HEK293 (cell line): ENCODE data around the gene MRPL20.

Source experiments
- CTCF ChIA-PET: fragments of 350-600 bp; formaldehyde crosslinking; extraction: SDS; loops from one replicate; lab custom pipeline; 2021; ENCODE audit warnings: antibody characterized with exemption; lab: Yijun Ruan, JAX
- POLR2A ChIA-PET: fragments of 300-600 bp; formaldehyde crosslinking; extraction: SDS; loops from one replicate; lab custom pipeline; 2020; ENCODE audit warnings: antibody characterized with exemption, inconsistent platforms; lab: Yijun Ruan, JAX
- H3K27ac ChIP-seq: fragments of 200-500 bp; sonication (Bioruptor generic); 2 replicates; pipeline ENCODE4 v1.5.1; 2014; ENCODE audit warnings: low read depth, low read length, control low read depth, inconsistent platforms; ENCODE audit errors: extremely low read depth
- H3K36me3 ChIP-seq, 2 experiments: fragments of 200-500 bp in 1 of 2; sonication (Bioruptor generic) in 1 of 2; 1 replicate in 1 of 2; 2 replicates in 1 of 2; pipeline ENCODE4 v1.5.1; 2014 to 2017; ENCODE audit warnings: inconsistent platforms in 2 of 2, low read length in 2 of 2; ENCODE audit not compliant: control insufficient read depth in 2 of 2, insufficient read depth in 1 of 2
- H3K4me1 ChIP-seq: fragments of 200-500 bp; sonication (Bioruptor generic); 2 replicates; pipeline ENCODE4 v1.5.1; 2014; ENCODE audit warnings: mild to moderate bottlenecking, low read length, inconsistent platforms; ENCODE audit not compliant: control insufficient read depth, insufficient read depth
- H3K4me3 ChIP-seq: 2 replicates; pipeline ENCODE4 v1.5.1; 2011; ENCODE audit warnings: low read depth, mild to moderate bottlenecking, control low read depth, low read length, moderate library complexity
- H3K9me3 ChIP-seq: fragments of 200-500 bp; sonication (Bioruptor generic); 2 replicates; pipeline ENCODE4 v1.5.1; 2014; ENCODE audit warnings: low read depth, low read length, inconsistent platforms; ENCODE audit not compliant: control insufficient read depth, insufficient read depth
- KLF16 ChIP-seq: fragments of 450-650 bp; formaldehyde crosslinking; IDR thresholded peaks from 2 replicates; pipeline ENCODE4 v1.5.1; 2017; ENCODE audit warnings: missing biosample characterization, missing genetic modification characterization
- SETDB1 ChIP-seq: IDR thresholded peaks from one replicate; pipeline ENCODE4 v1.6.1; 2017; ENCODE audit warnings: mild to moderate bottlenecking, low read length, moderate library complexity, mixed read lengths; ENCODE audit not compliant: insufficient read length
- SP2 ChIP-seq: fragments of 450-650 bp; formaldehyde crosslinking; IDR thresholded peaks from 2 replicates; pipeline ENCODE4 v1.5.1; 2016; ENCODE audit warnings: missing biosample characterization, missing genetic modification characterization
- TRIM28 ChIP-seq: IDR thresholded peaks from 2 replicates; pipeline ENCODE4 v1.6.1; 2011; ENCODE audit warnings: low read length, control low read depth, borderline replicate concordance
- ZBTB1 ChIP-seq: fragments of 450-650 bp; formaldehyde crosslinking; IDR thresholded peaks from 2 replicates; pipeline ENCODE4 v1.5.1; 2016; ENCODE audit warnings: missing biosample characterization, missing genetic modification characterization
- ZBTB17 ChIP-seq: fragments of 450-650 bp; formaldehyde crosslinking; IDR thresholded peaks from 2 replicates; pipeline ENCODE4 v1.5.1; 2016; ENCODE audit warnings: missing biosample characterization, missing genetic modification characterization
- ZNF132 ChIP-seq: fragments of 450-650 bp; formaldehyde crosslinking; IDR thresholded peaks from 2 replicates; pipeline ENCODE4 v1.5.1; 2017; ENCODE audit warnings: missing biosample characterization, missing genetic modification characterization, borderline replicate concordance
- ZNF2 ChIP-seq: fragments of 450-650 bp; formaldehyde crosslinking; IDR thresholded peaks from 2 replicates; pipeline ENCODE4 v1.5.1; 2016; ENCODE audit warnings: missing biosample characterization, missing genetic modification characterization
- ZNF202 ChIP-seq: fragments of 450-650 bp; formaldehyde crosslinking; IDR thresholded peaks from 2 replicates; pipeline ENCODE4 v1.5.1; 2016; ENCODE audit warnings: missing biosample characterization, missing genetic modification characterization, borderline replicate concordance
- ZNF221 ChIP-seq: fragments of 450-650 bp; formaldehyde crosslinking; IDR thresholded peaks from 2 replicates; pipeline ENCODE4 v1.5.1; 2017; ENCODE audit warnings: missing biosample characterization, missing genetic modification characterization, borderline replicate concordance
- ZNF266 ChIP-seq: fragments of 450-650 bp; formaldehyde crosslinking; IDR thresholded peaks from 2 replicates; pipeline ENCODE4 v1.5.1; 2016; ENCODE audit warnings: missing biosample characterization, missing genetic modification characterization, low read depth
- ZNF280C ChIP-seq: fragments of 450-650 bp; formaldehyde crosslinking; IDR thresholded peaks from 2 replicates; pipeline ENCODE4 v1.5.1; 2016; ENCODE audit warnings: missing biosample characterization, missing genetic modification characterization
- ZNF518A ChIP-seq: fragments of 450-650 bp; formaldehyde crosslinking; conservative IDR thresholded peaks from 2 replicates; pipeline ENCODE4 v1.5.1; 2016; ENCODE audit warnings: low read depth, missing biosample characterization, missing genetic modification characterization
- ZNF610 ChIP-seq: fragments of 450-650 bp; formaldehyde crosslinking; IDR thresholded peaks from 2 replicates; pipeline ENCODE4 v1.5.1; 2016; ENCODE audit warnings: missing biosample characterization, missing genetic modification characterization, borderline replicate concordance
- ZNF626 ChIP-seq: fragments of 450-650 bp; sonication (Bioruptor Pico); formaldehyde crosslinking; IDR thresholded peaks from 2 replicates; pipeline ENCODE4 v1.5.1; 2018; ENCODE audit warnings: missing biosample characterization, missing genetic modification characterization, inconsistent platforms
- ZNF654 ChIP-seq: fragments of 450-650 bp; formaldehyde crosslinking; IDR thresholded peaks from 2 replicates; pipeline ENCODE4 v1.5.1; 2016; ENCODE audit warnings: low read depth, missing biosample characterization, missing genetic modification characterization
- ZNF660 ChIP-seq: fragments of 450-650 bp; IDR thresholded peaks from 2 replicates; pipeline ENCODE4 v1.5.1; 2018; ENCODE audit warnings: missing biosample characterization, mild to moderate bottlenecking, missing genetic modification characterization
- TF ChIP-seq, protein P1 (sequence below): fragments of 450-650 bp; formaldehyde crosslinking; IDR thresholded peaks from 2 replicates; pipeline ENCODE4 v1.5.1; 2016; ENCODE audit warnings: missing biosample characterization, missing genetic modification characterization, low read depth
- TF ChIP-seq, protein P2 (sequence below): fragments of 450-650 bp; formaldehyde crosslinking; IDR thresholded peaks from 2 replicates; pipeline ENCODE4 v1.5.1; 2017; ENCODE audit warnings: missing biosample characterization, missing genetic modification characterization
- TF ChIP-seq, protein P3 (sequence below): fragments of 450-650 bp; formaldehyde crosslinking; IDR thresholded peaks from 2 replicates; pipeline ENCODE4 v1.5.1; 2016; ENCODE audit warnings: missing biosample characterization, missing genetic modification characterization

MRPL20 gene

DNA sequence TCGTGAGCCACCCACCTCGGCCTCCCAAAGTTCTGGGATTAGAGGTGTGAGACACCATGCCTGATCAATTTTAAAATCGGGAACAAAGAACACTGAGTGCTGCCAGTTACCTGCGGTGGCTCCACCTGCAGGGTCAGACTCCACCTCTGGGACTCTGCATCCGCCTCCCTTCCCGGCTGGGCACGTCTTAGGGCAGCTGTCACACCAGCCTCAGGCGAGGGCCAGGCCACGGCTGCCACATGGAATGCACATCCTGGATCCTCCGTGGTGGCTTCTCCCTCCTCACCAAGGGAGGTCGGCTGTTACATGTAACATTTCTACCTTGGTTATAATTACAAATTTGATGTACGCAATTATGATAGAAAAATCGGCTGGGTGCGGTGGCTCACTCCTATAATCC is 42.8 kb downstream of the MRPL20 start (continued):
- TF ChIP-seq ZNF132 (no peak), ZNF610 (tag by site-specific recombination) (no peak), ZNF280C (no peak), ZNF518A (tag by site-specific recombination) (no peak), ZNF221 (no peak), ZNF626 (no peak)
- TF ChIP-seq, protein P1, sequence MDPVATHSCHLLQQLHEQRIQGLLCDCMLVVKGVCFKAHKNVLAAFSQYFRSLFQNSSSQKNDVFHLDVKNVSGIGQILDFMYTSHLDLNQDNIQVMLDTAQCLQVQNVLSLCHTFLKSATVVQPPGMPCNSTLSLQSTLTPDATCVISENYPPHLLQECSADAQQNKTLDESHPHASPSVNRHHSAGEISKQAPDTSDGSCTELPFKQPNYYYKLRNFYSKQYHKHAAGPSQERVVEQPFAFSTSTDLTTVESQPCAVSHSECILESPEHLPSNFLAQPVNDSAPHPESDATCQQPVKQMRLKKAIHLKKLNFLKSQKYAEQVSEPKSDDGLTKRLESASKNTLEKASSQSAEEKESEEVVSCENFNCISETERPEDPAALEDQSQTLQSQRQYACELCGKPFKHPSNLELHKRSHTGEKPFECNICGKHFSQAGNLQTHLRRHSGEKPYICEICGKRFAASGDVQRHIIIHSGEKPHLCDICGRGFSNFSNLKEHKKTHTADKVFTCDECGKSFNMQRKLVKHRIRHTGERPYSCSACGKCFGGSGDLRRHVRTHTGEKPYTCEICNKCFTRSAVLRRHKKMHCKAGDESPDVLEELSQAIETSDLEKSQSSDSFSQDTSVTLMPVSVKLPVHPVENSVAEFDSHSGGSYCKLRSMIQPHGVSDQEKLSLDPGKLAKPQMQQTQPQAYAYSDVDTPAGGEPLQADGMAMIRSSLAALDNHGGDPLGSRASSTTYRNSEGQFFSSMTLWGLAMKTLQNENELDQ (tag by site-specific recombination) = no peak
- TF ChIP-seq, protein P2, sequence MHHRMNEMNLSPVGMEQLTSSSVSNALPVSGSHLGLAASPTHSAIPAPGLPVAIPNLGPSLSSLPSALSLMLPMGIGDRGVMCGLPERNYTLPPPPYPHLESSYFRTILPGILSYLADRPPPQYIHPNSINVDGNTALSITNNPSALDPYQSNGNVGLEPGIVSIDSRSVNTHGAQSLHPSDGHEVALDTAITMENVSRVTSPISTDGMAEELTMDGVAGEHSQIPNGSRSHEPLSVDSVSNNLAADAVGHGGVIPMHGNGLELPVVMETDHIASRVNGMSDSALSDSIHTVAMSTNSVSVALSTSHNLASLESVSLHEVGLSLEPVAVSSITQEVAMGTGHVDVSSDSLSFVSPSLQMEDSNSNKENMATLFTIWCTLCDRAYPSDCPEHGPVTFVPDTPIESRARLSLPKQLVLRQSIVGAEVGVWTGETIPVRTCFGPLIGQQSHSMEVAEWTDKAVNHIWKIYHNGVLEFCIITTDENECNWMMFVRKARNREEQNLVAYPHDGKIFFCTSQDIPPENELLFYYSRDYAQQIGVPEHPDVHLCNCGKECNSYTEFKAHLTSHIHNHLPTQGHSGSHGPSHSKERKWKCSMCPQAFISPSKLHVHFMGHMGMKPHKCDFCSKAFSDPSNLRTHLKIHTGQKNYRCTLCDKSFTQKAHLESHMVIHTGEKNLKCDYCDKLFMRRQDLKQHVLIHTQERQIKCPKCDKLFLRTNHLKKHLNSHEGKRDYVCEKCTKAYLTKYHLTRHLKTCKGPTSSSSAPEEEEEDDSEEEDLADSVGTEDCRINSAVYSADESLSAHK = no peak
- TF ChIP-seq, protein P3, sequence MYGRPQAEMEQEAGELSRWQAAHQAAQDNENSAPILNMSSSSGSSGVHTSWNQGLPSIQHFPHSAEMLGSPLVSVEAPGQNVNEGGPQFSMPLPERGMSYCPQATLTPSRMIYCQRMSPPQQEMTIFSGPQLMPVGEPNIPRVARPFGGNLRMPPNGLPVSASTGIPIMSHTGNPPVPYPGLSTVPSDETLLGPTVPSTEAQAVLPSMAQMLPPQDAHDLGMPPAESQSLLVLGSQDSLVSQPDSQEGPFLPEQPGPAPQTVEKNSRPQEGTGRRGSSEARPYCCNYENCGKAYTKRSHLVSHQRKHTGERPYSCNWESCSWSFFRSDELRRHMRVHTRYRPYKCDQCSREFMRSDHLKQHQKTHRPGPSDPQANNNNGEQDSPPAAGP (tag by site-specific recombination) = no peak

- no peak overlapping the region for H3K4me3 ChIP-seq
- CTCF ChIA-PET = interaction anchor here (0.9 kb wide), 1 partner anchor 12 kb away, joined by 3 read pairs; no protein-coding TSS in a partner anchor
- H3K36me3 ChIP-seq = no peaks in the 10 kb centered on the region
- H3K4me1 ChIP-seq = no peaks in the 10 kb centered on the region
- POLR2A ChIA-PET = no interaction called here
- H3K27ac ChIP-seq = 0 out of 2 replicates have a peak overlapping the region, but pooled peaks have one; percentile 4
- TF ChIP-seq KLF16 (tag by site-specific recombination) (no peak), ZNF2 (tag by site-specific recombination) (no peak), ZNF660 (tag by site-specific recombination) (no peak), ZNF654 (tag by site-specific recombination) (no peak), TRIM28 (no peak), ZBTB17 (peak; percentile 92), ZNF202 (tag by site-specific recombination) (no peak), SETDB1 (no peak), ZNF266 (tag by site-specific recombination) (no peak), ZBTB1 (no peak), SP2 (0 out of 2 replicates have a peak, but pooled peaks have one; percentile 24)
- no peaks in the 10 kb centered on the region for H3K9me3 ChIP-seq
These were observed 45.1 kb downstream of the MRPL20 start for GRCh38 chr1:1361982-1362423.
